Right lobe of liver (tissue), 4 donors: Measurements from ENCODE around the gene C10orf120.

Experiments
- CTCF ChIP-seq, 4 donors: fragments of 200-600 bp in 3 of 4; fragments of 450-650 bp in 1 of 4; IDR thresholded peaks; one replicate each; pipeline versions ENCODE4 v1.5.1 to v1.8.0; 2016 to 2022; ENCODE audit warnings: antibody characterized with exemption in 4 of 4, mild to moderate bottlenecking in 2 of 4
- POLR2A ChIP-seq: fragments of 450-650 bp; IDR thresholded peaks from one replicate; pipeline ENCODE4 v1.6.1; 2017; ENCODE audit warnings: antibody characterized with exemption, mild to moderate bottlenecking
- donor health status: DM: no; HTN: no; CAD: no.
- donor health status: DM: no; HTN: no; CAD: no.
- donor health status: DM: no; HTN: yes; CAD: no.

GRCh38 chr10:122658356-122659049 is 41.1 kb downstream of the C10orf120 start:
- TF ChIP-seq CTCF (IDR thresholded peaks at IDR 0.05) (no peak), POLR2A (no peak)
